Measurements from ENCODE around the gene DIPK2A. TPM values are rescaled to one million over a fixed set of nuclear protein-coding genes. Genes with fewer than 3 reads are reported as not detected.

DIPK2A gene
- total and polyA plus RNA-seq, 2 experiments from 2014 or later = 19.0 to 38.5 TPM

DNA sequence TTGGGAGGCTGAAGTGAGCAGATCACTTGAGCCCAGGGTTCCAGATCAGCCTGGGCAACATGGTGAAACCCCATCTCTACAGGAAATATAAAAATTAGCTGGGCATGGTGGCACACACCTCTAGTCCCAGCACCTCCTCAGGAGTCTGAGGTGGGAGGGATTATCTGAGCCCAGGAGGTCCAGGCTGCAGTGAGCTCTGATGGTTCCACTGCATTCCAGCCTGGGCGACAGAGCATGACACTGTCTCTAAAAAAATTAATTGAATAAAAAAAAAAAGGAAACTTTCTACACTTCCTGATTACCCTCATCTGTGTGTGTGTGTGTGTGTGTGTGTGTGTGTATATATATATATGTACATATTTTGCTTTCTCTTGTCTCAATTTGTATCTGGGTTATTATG is 31.4 kb downstream of the DIPK2A start:
- DNase-seq (ENCODE audit: low spot score) (no peak), ATAC-seq (no peak)
- H3K36me3 ChIP-seq (ENCODE audit: insufficient read depth) = no peaks in the 10 kb centered on the region
- H3K27ac Mint-ChIP-seq = no peak overlapping the region
- no peak overlapping the region for H3K27ac ChIP-seq (ENCODE audit: low read depth)
- peaks cover 2% of the 10 kb centered on the region for H3K27me3 Mint-ChIP-seq (ENCODE audit: insufficient read depth, low read depth, poor library complexity)
- no peak overlapping the region for H2AFZ ChIP-seq
- no peak overlapping the region for H3K4me3 ChIP-seq
- no peak overlapping the region for H3K4me3 Mint-ChIP-seq
- no peaks in the 10 kb centered on the region for H3K9me3 Mint-ChIP-seq
- TF ChIP-seq EZH2phosphoT487 (IDR thresholded peaks at IDR 0.05; ENCODE audit: unreplicated experiment) = no peak
- no peak for TF ChIP-seq ZNF114 (CRISPR knock-in tag; IDR thresholded peaks at IDR 0.05)
- TF ChIP-seq, protein P1, sequence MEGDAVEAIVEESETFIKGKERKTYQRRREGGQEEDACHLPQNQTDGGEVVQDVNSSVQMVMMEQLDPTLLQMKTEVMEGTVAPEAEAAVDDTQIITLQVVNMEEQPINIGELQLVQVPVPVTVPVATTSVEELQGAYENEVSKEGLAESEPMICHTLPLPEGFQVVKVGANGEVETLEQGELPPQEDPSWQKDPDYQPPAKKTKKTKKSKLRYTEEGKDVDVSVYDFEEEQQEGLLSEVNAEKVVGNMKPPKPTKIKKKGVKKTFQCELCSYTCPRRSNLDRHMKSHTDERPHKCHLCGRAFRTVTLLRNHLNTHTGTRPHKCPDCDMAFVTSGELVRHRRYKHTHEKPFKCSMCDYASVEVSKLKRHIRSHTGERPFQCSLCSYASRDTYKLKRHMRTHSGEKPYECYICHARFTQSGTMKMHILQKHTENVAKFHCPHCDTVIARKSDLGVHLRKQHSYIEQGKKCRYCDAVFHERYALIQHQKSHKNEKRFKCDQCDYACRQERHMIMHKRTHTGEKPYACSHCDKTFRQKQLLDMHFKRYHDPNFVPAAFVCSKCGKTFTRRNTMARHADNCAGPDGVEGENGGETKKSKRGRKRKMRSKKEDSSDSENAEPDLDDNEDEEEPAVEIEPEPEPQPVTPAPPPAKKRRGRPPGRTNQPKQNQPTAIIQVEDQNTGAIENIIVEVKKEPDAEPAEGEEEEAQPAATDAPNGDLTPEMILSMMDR (conservative IDR thresholded peaks at IDR 0.05; ENCODE audit: low read depth in 2 of 2) = no peak
- no peak for TF ChIP-seq NANOG (IDR thresholded peaks at IDR 0.05; ENCODE audit: borderline replicate concordance)
- TF ChIP-seq, protein P2, sequence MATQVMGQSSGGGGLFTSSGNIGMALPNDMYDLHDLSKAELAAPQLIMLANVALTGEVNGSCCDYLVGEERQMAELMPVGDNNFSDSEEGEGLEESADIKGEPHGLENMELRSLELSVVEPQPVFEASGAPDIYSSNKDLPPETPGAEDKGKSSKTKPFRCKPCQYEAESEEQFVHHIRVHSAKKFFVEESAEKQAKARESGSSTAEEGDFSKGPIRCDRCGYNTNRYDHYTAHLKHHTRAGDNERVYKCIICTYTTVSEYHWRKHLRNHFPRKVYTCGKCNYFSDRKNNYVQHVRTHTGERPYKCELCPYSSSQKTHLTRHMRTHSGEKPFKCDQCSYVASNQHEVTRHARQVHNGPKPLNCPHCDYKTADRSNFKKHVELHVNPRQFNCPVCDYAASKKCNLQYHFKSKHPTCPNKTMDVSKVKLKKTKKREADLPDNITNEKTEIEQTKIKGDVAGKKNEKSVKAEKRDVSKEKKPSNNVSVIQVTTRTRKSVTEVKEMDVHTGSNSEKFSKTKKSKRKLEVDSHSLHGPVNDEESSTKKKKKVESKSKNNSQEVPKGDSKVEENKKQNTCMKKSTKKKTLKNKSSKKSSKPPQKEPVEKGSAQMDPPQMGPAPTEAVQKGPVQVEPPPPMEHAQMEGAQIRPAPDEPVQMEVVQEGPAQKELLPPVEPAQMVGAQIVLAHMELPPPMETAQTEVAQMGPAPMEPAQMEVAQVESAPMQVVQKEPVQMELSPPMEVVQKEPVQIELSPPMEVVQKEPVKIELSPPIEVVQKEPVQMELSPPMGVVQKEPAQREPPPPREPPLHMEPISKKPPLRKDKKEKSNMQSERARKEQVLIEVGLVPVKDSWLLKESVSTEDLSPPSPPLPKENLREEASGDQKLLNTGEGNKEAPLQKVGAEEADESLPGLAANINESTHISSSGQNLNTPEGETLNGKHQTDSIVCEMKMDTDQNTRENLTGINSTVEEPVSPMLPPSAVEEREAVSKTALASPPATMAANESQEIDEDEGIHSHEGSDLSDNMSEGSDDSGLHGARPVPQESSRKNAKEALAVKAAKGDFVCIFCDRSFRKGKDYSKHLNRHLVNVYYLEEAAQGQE (IDR thresholded peaks at IDR 0.05; ENCODE audit: unreplicated experiment) = no peak
- no peak for TF ChIP-seq EZH2 (IDR thresholded peaks at IDR 0.05; ENCODE audit: low read depth, unreplicated experiment)
- TF ChIP-seq, protein P3, sequence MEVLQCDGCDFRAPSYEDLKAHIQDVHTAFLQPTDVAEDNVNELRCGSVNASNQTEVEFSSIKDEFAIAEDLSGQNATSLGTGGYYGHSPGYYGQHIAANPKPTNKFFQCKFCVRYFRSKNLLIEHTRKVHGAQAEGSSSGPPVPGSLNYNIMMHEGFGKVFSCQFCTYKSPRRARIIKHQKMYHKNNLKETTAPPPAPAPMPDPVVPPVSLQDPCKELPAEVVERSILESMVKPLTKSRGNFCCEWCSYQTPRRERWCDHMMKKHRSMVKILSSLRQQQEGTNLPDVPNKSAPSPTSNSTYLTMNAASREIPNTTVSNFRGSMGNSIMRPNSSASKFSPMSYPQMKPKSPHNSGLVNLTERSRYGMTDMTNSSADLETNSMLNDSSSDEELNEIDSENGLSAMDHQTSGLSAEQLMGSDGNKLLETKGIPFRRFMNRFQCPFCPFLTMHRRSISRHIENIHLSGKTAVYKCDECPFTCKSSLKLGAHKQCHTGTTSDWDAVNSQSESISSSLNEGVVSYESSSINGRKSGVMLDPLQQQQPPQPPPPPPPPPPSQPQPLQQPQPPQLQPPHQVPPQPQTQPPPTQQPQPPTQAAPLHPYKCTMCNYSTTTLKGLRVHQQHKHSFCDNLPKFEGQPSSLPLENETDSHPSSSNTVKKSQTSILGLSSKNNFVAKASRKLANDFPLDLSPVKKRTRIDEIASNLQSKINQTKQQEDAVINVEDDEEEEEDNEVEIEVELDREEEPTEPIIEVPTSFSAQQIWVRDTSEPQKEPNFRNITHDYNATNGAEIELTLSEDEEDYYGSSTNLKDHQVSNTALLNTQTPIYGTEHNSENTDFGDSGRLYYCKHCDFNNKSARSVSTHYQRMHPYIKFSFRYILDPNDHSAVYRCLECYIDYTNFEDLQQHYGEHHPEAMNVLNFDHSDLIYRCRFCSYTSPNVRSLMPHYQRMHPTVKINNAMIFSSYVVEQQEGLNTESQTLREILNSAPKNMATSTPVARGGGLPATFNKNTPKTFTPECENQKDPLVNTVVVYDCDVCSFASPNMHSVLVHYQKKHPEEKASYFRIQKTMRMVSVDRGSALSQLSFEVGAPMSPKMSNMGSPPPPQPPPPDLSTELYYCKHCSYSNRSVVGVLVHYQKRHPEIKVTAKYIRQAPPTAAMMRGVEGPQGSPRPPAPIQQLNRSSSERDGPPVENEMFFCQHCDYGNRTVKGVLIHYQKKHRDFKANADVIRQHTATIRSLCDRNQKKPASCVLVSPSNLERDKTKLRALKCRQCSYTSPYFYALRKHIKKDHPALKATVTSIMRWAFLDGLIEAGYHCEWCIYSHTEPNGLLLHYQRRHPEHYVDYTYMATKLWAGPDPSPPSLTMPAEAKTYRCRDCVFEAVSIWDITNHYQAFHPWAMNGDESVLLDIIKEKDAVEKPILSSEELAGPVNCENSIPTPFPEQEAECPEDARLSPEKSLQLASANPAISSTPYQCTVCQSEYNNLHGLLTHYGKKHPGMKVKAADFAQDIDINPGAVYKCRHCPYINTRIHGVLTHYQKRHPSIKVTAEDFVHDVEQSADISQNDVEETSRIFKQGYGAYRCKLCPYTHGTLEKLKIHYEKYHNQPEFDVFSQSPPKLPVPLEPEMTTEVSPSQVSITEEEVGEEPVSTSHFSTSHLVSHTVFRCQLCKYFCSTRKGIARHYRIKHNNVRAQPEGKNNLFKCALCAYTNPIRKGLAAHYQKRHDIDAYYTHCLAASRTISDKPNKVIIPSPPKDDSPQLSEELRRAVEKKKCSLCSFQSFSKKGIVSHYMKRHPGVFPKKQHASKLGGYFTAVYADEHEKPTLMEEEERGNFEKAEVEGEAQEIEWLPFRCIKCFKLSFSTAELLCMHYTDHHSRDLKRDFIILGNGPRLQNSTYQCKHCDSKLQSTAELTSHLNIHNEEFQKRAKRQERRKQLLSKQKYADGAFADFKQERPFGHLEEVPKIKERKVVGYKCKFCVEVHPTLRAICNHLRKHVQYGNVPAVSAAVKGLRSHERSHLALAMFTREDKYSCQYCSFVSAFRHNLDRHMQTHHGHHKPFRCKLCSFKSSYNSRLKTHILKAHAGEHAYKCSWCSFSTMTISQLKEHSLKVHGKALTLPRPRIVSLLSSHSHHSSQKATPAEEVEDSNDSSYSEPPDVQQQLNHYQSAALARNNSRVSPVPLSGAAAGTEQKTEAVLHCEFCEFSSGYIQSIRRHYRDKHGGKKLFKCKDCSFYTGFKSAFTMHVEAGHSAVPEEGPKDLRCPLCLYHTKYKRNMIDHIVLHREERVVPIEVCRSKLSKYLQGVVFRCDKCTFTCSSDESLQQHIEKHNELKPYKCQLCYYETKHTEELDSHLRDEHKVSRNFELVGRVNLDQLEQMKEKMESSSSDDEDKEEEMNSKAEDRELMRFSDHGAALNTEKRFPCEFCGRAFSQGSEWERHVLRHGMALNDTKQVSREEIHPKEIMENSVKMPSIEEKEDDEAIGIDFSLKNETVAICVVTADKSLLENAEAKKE (CRISPR knock-in tag; IDR thresholded peaks at IDR 0.05) = no peak
- TF ChIP-seq STAT1 (IDR thresholded peaks at IDR 0.05; ENCODE audit: unreplicated experiment) = no peak
- no peak for TF ChIP-seq JUNB (IDR thresholded peaks at IDR 0.05; ENCODE audit: unreplicated experiment)
- no peak for TF ChIP-seq ZNF331 (CRISPR knock-in tag; IDR thresholded peaks at IDR 0.05; ENCODE audit: low read depth)
- no peak for TF ChIP-seq CREB1 (CRISPR knock-in tag; IDR thresholded peaks at IDR 0.05; ENCODE audit: low read depth)
- TF ChIP-seq, protein P4, sequence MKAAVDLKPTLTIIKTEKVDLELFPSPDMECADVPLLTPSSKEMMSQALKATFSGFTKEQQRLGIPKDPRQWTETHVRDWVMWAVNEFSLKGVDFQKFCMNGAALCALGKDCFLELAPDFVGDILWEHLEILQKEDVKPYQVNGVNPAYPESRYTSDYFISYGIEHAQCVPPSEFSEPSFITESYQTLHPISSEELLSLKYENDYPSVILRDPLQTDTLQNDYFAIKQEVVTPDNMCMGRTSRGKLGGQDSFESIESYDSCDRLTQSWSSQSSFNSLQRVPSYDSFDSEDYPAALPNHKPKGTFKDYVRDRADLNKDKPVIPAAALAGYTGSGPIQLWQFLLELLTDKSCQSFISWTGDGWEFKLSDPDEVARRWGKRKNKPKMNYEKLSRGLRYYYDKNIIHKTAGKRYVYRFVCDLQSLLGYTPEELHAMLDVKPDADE (IDR thresholded peaks at IDR 0.05) = no peak
- no peak for TF ChIP-seq POLR2AphosphoS5 (IDR thresholded peaks at IDR 0.05; ENCODE audit: low read depth)
- H4K20me1 ChIP-seq (replicated peaks; ENCODE audit: insufficient read depth) = no peaks in the 10 kb centered on the region
- H3K79me2 ChIP-seq (replicated peaks; ENCODE audit: insufficient read depth) = no peaks in the 10 kb centered on the region
- no peak overlapping the region for H3K4me2 ChIP-seq
- H3K9me2 ChIP-seq (ENCODE audit: insufficient read depth) = no peaks in the 10 kb centered on the region
- H3K27me3 ChIP-seq (ENCODE audit: insufficient read depth) = no peaks in the 10 kb centered on the region
- H3K4me1 ChIP-seq (ENCODE audit: insufficient read depth) = no peaks in the 10 kb centered on the region
- H3K4me1 Mint-ChIP-seq = no peaks in the 10 kb centered on the region
- H3F3A ChIP-seq (replicated peaks; ENCODE audit: low read depth) = no peaks in the 10 kb centered on the region
- H3K36me3 Mint-ChIP-seq (ENCODE audit: low read depth) = no peaks in the 10 kb centered on the region; the same call in 2 of the 3 replicates
